OCI-LY1 (cell line): Measurements from ENCODE around the gene TM4SF1.

Experiments used
- H2AFZ ChIP-seq: fragments of 200-600 bp; sonication (generic), shearing (Covaris generic); 2 replicates; pipeline ENCODE4 v1.6.0; 2014; ENCODE audit warnings: antibody characterized with exemption, mild to moderate bottlenecking, low read length
- H3F3A ChIP-seq: fragments of 200-600 bp; sonication (generic), shearing (Covaris generic); 2 replicates; pipeline ENCODE4 v1.6.0; 2014; ENCODE audit warnings: mild to moderate bottlenecking, antibody characterized with exemption, low read length, moderate library complexity; ENCODE audit not compliant: insufficient read depth
- H3K27ac ChIP-seq: fragments of 200-600 bp; sonication (generic); 2 replicates; pipeline ENCODE4 v1.5.1; 2014; ENCODE audit warnings: low read length, mixed run types, mild to moderate bottlenecking, low read depth; ENCODE audit not compliant: poor library complexity, severe bottlenecking
- H3K27me3 ChIP-seq: fragments of 200-600 bp; sonication (generic); 2 replicates; pipeline ENCODE4 v1.6.0; 2014; ENCODE audit warnings: antibody characterized with exemption, mild to moderate bottlenecking, low read length, moderate library complexity; ENCODE audit not compliant: insufficient read depth
- H3K36me3 ChIP-seq: fragments of 200-600 bp; sonication (generic); 2 replicates; pipeline ENCODE4 v1.6.1; 2014; ENCODE audit warnings: mild to moderate bottlenecking, antibody characterized with exemption, low read length, moderate library complexity, mixed read lengths; ENCODE audit not compliant: insufficient read depth
- H3K4me1 ChIP-seq: fragments of 200-600 bp; sonication (generic); 2 replicates; pipeline ENCODE4 v1.5.1; 2014; ENCODE audit warnings: mild to moderate bottlenecking, low read length, moderate library complexity; ENCODE audit not compliant: insufficient read depth, severe bottlenecking
- H3K4me2 ChIP-seq: fragments of 200-600 bp; sonication (generic), shearing (Covaris generic); 2 replicates; pipeline ENCODE4 v1.6.1; 2014; ENCODE audit warnings: low read length
- H3K4me3 ChIP-seq: fragments of 200-600 bp; sonication (generic); 2 replicates; pipeline ENCODE4 v1.5.1; 2014; ENCODE audit warnings: low read length, low read depth, mild to moderate bottlenecking, mixed read lengths; ENCODE audit not compliant: poor library complexity, severe bottlenecking
- H3K79me2 ChIP-seq: fragments of 200-600 bp; shearing (Covaris generic); 2 replicates; pipeline ENCODE4 v1.6.1; 2016; ENCODE audit warnings: mixed run types, low read length, mixed read lengths; ENCODE audit not compliant: insufficient read depth
- H3K9ac ChIP-seq: fragments of 200-600 bp; sonication (generic), shearing (Covaris generic); 2 replicates; pipeline ENCODE4 v1.6.1; 2014; ENCODE audit warnings: mild to moderate bottlenecking, low read length, mixed read lengths
- H3K9me2 ChIP-seq: fragments of 200-600 bp; sonication (generic), shearing (Covaris generic); 2 replicates; pipeline ENCODE4 v1.6.1; 2014; ENCODE audit warnings: low read depth, mild to moderate bottlenecking, low read length, mixed read lengths
- H3K9me3 ChIP-seq: fragments of 200-600 bp; shearing (Covaris generic); 2 replicates; pipeline ENCODE4 v1.6.1; 2014; ENCODE audit warnings: low read length, mixed read lengths
- H4K20me1 ChIP-seq: fragments of 200-600 bp; sonication (generic), shearing (Covaris generic); 2 replicates; pipeline ENCODE4 v1.6.0; 2016; ENCODE audit warnings: mild to moderate bottlenecking, low read length; ENCODE audit not compliant: insufficient read depth
- EZH2 ChIP-seq: fragments of 200-600 bp; sonication (generic), shearing (Covaris generic); IDR thresholded peaks from 2 replicates; pipeline ENCODE4 v1.8.0; 2017; ENCODE audit warnings: borderline replicate concordance, mixed run types, mild to moderate bottlenecking, antibody characterized with exemption, low read length, moderate library complexity, mixed read lengths
- TF ChIP-seq, protein P1 (sequence below): fragments of 200-600 bp; sonication (generic), shearing (Covaris generic); IDR thresholded peaks from 2 replicates; pipeline ENCODE4 v1.5.1; 2017; ENCODE audit warnings: mild to moderate bottlenecking, antibody characterized with exemption, low read length, moderate library complexity, mixed read lengths

Gene TM4SF1

DNA sequence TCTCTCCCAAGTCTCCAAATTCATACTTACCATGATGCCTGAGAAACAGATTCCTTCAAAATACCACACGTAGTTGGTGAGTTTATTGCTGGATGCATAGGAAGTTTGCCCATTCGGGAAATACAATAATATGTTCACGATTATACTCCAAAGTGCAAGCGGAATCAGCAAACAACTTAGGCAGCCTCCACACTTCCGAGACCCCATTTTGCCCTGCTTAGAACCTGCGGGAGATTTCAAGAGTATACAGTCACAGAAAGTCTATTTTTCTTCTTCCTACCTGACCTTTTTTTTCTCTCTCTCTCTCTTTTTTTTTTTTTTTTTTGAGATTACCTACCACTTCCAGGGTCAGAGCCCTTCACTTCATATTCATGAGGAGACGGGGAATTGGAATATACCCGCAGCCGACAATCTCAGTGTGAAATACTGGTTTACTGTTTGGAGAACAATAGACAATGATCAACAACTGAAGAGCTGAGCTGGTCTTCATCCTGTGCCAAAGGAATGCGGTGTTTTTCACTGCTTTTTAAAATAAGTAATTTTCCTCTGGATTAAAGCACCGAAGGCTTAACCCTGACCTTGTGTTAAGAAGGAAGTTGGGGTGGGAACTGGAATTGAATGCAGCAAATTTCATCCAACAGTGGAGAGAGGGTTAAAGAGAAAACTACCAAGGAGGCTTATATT is 44.1 kb downstream of the TM4SF1 start, which contains the start of gene TM4SF18:
Gene TM4SF18, minus strand, starts transcription at position 461 of the 684 bp plus-strand sequence. Its CDS starts 254 bp downstream, at position 207.
- Histone ChIP-seq H3K4me1 (no peaks in the 10 kb centered on the region), H3K9ac (no peak within 1 kb of the TSS), H3F3A (no peaks in the 10 kb centered on the region), H2AFZ (no peak within 1 kb of the TSS), H3K4me2 (no peak within 1 kb of the TSS), H3K27me3 (0 out of 2 replicates have a peak, but pooled peaks cover 3% of the 10 kb centered on the region), H3K27ac (no peak within 1 kb of the TSS), H3K4me3 (no peak within 1 kb of the TSS), H3K79me2 (no peaks in the 10 kb centered on the region), H3K9me2 (no peaks in the 10 kb centered on the region), H3K36me3 (no peaks in the 10 kb centered on the region), H4K20me1 (no peaks in the 10 kb centered on the region), H3K9me3 (no peaks in the 10 kb centered on the region)
- TF ChIP-seq, protein P1, sequence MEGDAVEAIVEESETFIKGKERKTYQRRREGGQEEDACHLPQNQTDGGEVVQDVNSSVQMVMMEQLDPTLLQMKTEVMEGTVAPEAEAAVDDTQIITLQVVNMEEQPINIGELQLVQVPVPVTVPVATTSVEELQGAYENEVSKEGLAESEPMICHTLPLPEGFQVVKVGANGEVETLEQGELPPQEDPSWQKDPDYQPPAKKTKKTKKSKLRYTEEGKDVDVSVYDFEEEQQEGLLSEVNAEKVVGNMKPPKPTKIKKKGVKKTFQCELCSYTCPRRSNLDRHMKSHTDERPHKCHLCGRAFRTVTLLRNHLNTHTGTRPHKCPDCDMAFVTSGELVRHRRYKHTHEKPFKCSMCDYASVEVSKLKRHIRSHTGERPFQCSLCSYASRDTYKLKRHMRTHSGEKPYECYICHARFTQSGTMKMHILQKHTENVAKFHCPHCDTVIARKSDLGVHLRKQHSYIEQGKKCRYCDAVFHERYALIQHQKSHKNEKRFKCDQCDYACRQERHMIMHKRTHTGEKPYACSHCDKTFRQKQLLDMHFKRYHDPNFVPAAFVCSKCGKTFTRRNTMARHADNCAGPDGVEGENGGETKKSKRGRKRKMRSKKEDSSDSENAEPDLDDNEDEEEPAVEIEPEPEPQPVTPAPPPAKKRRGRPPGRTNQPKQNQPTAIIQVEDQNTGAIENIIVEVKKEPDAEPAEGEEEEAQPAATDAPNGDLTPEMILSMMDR: no peak

DNA sequence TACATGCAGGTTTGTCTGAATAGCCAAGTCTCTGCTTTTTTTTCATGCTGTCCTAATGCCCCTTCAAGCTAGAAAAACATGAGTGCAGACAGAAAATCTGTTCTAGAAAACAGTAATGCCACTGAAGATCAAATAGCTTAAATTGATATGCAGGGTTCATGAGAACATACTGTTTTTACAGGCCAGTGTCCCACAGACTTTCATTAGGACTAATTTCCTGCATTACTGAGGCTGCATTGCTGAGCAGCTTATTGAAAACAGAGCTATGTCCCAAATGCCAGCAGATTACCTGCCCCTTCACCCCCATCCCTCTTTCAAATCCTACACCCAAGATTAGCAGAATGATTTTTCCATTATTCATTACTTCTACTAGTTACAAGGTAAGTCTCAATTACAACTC is 44.7 kb downstream of the TM4SF1 start:
- H3K9me3 ChIP-seq: no peaks in the 10 kb centered on the region
- H3F3A ChIP-seq: no peaks in the 10 kb centered on the region
- no peak overlapping the region for H2AFZ ChIP-seq
- no peak overlapping the region for H3K27ac ChIP-seq
- no peak overlapping the region for H3K4me3 ChIP-seq
- no peaks in the 10 kb centered on the region for H3K36me3 ChIP-seq
- 0 out of 2 replicates have a peak, but pooled peaks cover 3% of the 10 kb centered on the region for H3K27me3 ChIP-seq
- no peaks in the 10 kb centered on the region for H3K4me1 ChIP-seq
- H3K9ac ChIP-seq: no peak overlapping the region
- H3K4me2 ChIP-seq: no peak overlapping the region
- no peak for TF ChIP-seq EZH2
- no peaks in the 10 kb centered on the region for H4K20me1 ChIP-seq
- no peaks in the 10 kb centered on the region for H3K9me2 ChIP-seq
- no peaks in the 10 kb centered on the region for H3K79me2 ChIP-seq

DNA sequence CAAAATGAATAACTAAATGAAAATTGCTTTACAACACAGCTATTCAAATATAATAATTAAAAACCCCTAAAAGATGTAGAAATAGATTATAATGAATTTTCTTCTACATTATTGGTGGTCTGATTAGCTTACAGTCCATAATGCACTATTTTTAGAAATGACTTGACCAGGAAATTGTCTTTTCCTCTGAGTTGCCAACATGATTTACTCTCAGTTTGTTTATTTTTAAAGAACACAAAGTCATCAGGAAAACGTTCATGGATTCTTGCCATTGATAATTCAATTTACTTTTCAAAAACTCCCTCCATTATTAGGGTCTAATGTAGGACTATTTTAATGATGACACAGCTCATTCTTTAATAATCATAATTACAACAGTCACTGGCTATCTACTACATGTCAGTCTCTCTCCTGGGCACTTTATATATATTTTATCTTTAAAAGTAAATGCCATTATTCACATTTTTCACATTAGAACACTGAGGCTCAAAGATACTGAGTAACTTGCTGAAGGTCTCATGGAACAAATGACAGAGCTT is 45.2 kb downstream of the TM4SF1 start:
- no peaks in the 10 kb centered on the region for H3F3A ChIP-seq
- TF ChIP-seq, protein P1: no peak
- no peak for TF ChIP-seq EZH2
- H3K9me2 ChIP-seq: no peaks in the 10 kb centered on the region
- H3K36me3 ChIP-seq: no peaks in the 10 kb centered on the region
- no peaks in the 10 kb centered on the region for H3K79me2 ChIP-seq
- no peak overlapping the region for H3K4me3 ChIP-seq
- H3K27me3 ChIP-seq: 0 out of 2 replicates have a peak, but pooled peaks cover 3% of the 10 kb centered on the region
- H3K4me1 ChIP-seq: no peaks in the 10 kb centered on the region
- no peak overlapping the region for H3K9ac ChIP-seq
- no peaks in the 10 kb centered on the region for H3K9me3 ChIP-seq
- no peaks in the 10 kb centered on the region for H4K20me1 ChIP-seq
- no peak overlapping the region for H3K4me2 ChIP-seq
- no peak overlapping the region for H2AFZ ChIP-seq
- H3K27ac ChIP-seq: no peak overlapping the region
